Nephron (organoid): ENCODE data around the gene ERBB4.

ENCODE experiments used
- H3K27ac Mint-ChIP-seq, 3 experiments: 2 replicates each; pipeline ENCODE4 v1.8.0; 2020; ENCODE audit warnings: mixed read lengths in 3 of 3, mild to moderate bottlenecking in 2 of 3, moderate library complexity in 1 of 3
- H3K27me3 Mint-ChIP-seq: 2 replicates; pipeline ENCODE4 v1.8.0; 2021; ENCODE audit warnings: low read depth, mild to moderate bottlenecking, moderate library complexity, mixed read lengths
- H3K36me3 Mint-ChIP-seq: 2 replicates; pipeline ENCODE4 v1.8.0; 2020; ENCODE audit warnings: low read depth, mixed read lengths
- H3K4me1 Mint-ChIP-seq: 2 replicates; pipeline ENCODE4 v1.8.0; 2020; ENCODE audit warnings: mixed read lengths
- H3K4me3 Mint-ChIP-seq, 3 experiments: 2 replicates each; pipeline ENCODE4 v1.8.0; 2020; ENCODE audit warnings: mild to moderate bottlenecking in 3 of 3, mixed read lengths in 3 of 3, moderate library complexity in 2 of 3
- H3K9me3 Mint-ChIP-seq: 2 replicates; pipeline ENCODE4 v1.8.0; 2020; ENCODE audit warnings: mixed read lengths
- CTCF ChIP-seq, 3 experiments: fragments of 200-600 bp; sonication (generic); IDR thresholded peaks; one replicate each; pipeline ENCODE4 v1.5.0; 2021; ENCODE audit warnings: antibody characterized with exemption in 3 of 3; ENCODE audit not compliant: unreplicated experiment in 3 of 3

Gene ERBB4

GRCh38 chr2:212406716-212407115, 131.9 kb downstream of the ERBB4 start:
- H3K9me3 Mint-ChIP-seq = no peaks in the 10 kb centered on the region
- H3K27ac Mint-ChIP-seq = no peak overlapping the region
- no peaks in the 10 kb centered on the region for H3K27me3 Mint-ChIP-seq
- H3K4me3 Mint-ChIP-seq = no peak overlapping the region
- TF ChIP-seq CTCF (IDR thresholded peaks at IDR 0.05; ENCODE audit: unreplicated experiment in 3 of 3) = no peak
- H3K36me3 Mint-ChIP-seq = no peaks in the 10 kb centered on the region
- H3K4me1 Mint-ChIP-seq = no peaks in the 10 kb centered on the region

- no peaks in the 10 kb centered on the region for H3K4me1 Mint-ChIP-seq
- H3K36me3 Mint-ChIP-seq = no peaks in the 10 kb centered on the region
- TF ChIP-seq CTCF (IDR thresholded peaks at IDR 0.05; ENCODE audit: unreplicated experiment in 3 of 3) = no peak
- H3K4me3 Mint-ChIP-seq = no peak overlapping the region
- no peaks in the 10 kb centered on the region for H3K27me3 Mint-ChIP-seq
- H3K27ac Mint-ChIP-seq = no peak overlapping the region
- H3K9me3 Mint-ChIP-seq = no peaks in the 10 kb centered on the region
Observed at GRCh38 chr2:212402316-212402715, 136.3 kb downstream of the ERBB4 start.

GRCh38 chr2:212398316-212398715, 140.3 kb downstream of the ERBB4 start:
- Mint-ChIP-seq H3K4me3 (no peak overlapping the region), H3K9me3 (no peaks in the 10 kb centered on the region), H3K36me3 (no peaks in the 10 kb centered on the region), H3K27ac (no peak overlapping the region), H3K4me1 (no peaks in the 10 kb centered on the region), H3K27me3 (no peaks in the 10 kb centered on the region)
- no peak for TF ChIP-seq CTCF (IDR thresholded peaks at IDR 0.05; ENCODE audit: unreplicated experiment in 3 of 3)

- Mint-ChIP-seq H3K27me3 (no peaks in the 10 kb centered on the region), H3K36me3 (no peaks in the 10 kb centered on the region), H3K4me1 (no peaks in the 10 kb centered on the region), H3K9me3 (no peaks in the 10 kb centered on the region), H3K27ac (no peak overlapping the region), H3K4me3 (no peak overlapping the region)
- no peak for TF ChIP-seq CTCF (IDR thresholded peaks at IDR 0.05; ENCODE audit: unreplicated experiment in 3 of 3)
Observed at GRCh38 chr2:212392544-212392943, 146.1 kb downstream of the ERBB4 start.

GRCh38 chr2:212392043-212392442, 146.6 kb downstream of the ERBB4 start:
- Mint-ChIP-seq H3K36me3 (no peaks in the 10 kb centered on the region), H3K4me1 (no peaks in the 10 kb centered on the region), H3K9me3 (no peaks in the 10 kb centered on the region), H3K27ac (no peak overlapping the region), H3K27me3 (no peaks in the 10 kb centered on the region), H3K4me3 (no peak overlapping the region)
- TF ChIP-seq CTCF (IDR thresholded peaks at IDR 0.05; ENCODE audit: unreplicated experiment in 3 of 3) = no peak

GRCh38 chr2:212387146-212387545, 151.5 kb downstream of the ERBB4 start:
- no peaks in the 10 kb centered on the region for H3K4me1 Mint-ChIP-seq
- H3K36me3 Mint-ChIP-seq = no peaks in the 10 kb centered on the region
- H3K4me3 Mint-ChIP-seq = no peak overlapping the region
- no peak for TF ChIP-seq CTCF (IDR thresholded peaks at IDR 0.05; ENCODE audit: unreplicated experiment in 3 of 3)
- H3K9me3 Mint-ChIP-seq = no peaks in the 10 kb centered on the region
- H3K27me3 Mint-ChIP-seq = no peaks in the 10 kb centered on the region
- no peak overlapping the region for H3K27ac Mint-ChIP-seq
